Bronchial epithelial cell (primary cell): ENCODE results near the gene RGS10. TPM values are rescaled to one million over a fixed set of nuclear protein-coding genes. Genes with fewer than 3 reads are reported as not detected.

Experiments used
- DNase-seq: peaks from one replicate; pipeline ENCODE4 v3.0.0-alpha.2; 2010; ENCODE audit warnings: low read depth
- FAIRE-seq: peaks from 2 replicates; lab custom pipeline; 2011; peaks lifted over from hg19 to GRCh38; lab: Jason Lieb, UNC
- H3K27me3 ChIP-seq: 2 replicates; pipeline ENCODE4 v1.5.1; 2011; ENCODE audit warnings: low read length; ENCODE audit not compliant: control insufficient read depth, insufficient read depth
- H3K36me3 ChIP-seq: 2 replicates; pipeline ENCODE4 v1.5.1; 2011; ENCODE audit warnings: low read length; ENCODE audit not compliant: control insufficient read depth, insufficient read depth
- H3K4me3 ChIP-seq: 2 replicates; pipeline ENCODE4 v1.5.1; 2011; ENCODE audit warnings: mild to moderate bottlenecking, low read depth, low read length, control low read depth
- total RNA-seq: library from RNA; depleted of rRNA; stranded (reverse); fragments of >200 nt; gene quantifications from 2 replicates; pipeline ENCODE4 v1.2.1, GENCODE V29; 2014
- TF ChIP-seq, protein P1 (sequence below): IDR thresholded peaks from 2 replicates; pipeline ENCODE4 v1.5.1; 2011; ENCODE audit warnings: mild to moderate bottlenecking, moderate library complexity, low read length, control low read depth, inconsistent platforms; ENCODE audit not compliant: insufficient read depth, severe bottlenecking

RGS10 gene
- total RNA-seq, 1 donor from 2014 or later: 35.5 TPM

DNA sequence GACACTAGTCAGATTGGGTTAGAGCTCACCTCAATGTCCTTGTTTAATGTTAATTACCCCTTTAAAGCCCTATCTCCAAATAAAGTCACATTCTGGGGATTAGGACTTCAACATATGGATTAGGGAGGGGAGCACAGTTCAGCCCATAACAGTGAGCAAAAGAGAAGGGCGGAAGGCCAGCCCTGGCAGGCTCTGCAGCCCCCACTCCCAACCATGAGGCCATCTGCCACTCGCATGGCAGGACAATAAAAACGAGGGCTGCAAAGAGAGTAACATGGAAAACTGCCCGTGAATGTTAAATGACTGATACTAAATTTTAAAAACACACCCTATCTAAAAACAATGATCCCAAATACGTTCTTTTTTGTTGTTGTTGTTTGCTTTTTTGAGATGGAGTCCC, 38.7 kb downstream of the RGS10 start:
- no peak for FAIRE-seq
- no peak for DNase-seq
- Histone ChIP-seq H3K36me3 (peaks cover 2% of the 10 kb centered on the region), H3K4me3 (no peak overlapping the region), H3K27me3 (no peaks in the 10 kb centered on the region)
- TF ChIP-seq, protein P1, sequence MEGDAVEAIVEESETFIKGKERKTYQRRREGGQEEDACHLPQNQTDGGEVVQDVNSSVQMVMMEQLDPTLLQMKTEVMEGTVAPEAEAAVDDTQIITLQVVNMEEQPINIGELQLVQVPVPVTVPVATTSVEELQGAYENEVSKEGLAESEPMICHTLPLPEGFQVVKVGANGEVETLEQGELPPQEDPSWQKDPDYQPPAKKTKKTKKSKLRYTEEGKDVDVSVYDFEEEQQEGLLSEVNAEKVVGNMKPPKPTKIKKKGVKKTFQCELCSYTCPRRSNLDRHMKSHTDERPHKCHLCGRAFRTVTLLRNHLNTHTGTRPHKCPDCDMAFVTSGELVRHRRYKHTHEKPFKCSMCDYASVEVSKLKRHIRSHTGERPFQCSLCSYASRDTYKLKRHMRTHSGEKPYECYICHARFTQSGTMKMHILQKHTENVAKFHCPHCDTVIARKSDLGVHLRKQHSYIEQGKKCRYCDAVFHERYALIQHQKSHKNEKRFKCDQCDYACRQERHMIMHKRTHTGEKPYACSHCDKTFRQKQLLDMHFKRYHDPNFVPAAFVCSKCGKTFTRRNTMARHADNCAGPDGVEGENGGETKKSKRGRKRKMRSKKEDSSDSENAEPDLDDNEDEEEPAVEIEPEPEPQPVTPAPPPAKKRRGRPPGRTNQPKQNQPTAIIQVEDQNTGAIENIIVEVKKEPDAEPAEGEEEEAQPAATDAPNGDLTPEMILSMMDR: no peak

GRCh38 chr10:119502618-119503155, 39.8 kb downstream of the RGS10 start:
- no peak overlapping the region for H3K4me3 ChIP-seq
- DNase-seq (no peak), FAIRE-seq (no peak)
- H3K27me3 ChIP-seq: no peaks in the 10 kb centered on the region
- peaks cover 2% of the 10 kb centered on the region for H3K36me3 ChIP-seq
- TF ChIP-seq, protein P1: no peak

GRCh38 chr10:119502209-119502608, 40.3 kb downstream of the RGS10 start:
- TF ChIP-seq, protein P1: no peak
- Histone ChIP-seq H3K27me3 (no peaks in the 10 kb centered on the region), H3K4me3 (no peak overlapping the region), H3K36me3 (peaks cover 2% of the 10 kb centered on the region)
- FAIRE-seq (no peak), DNase-seq (no peak)

DNA sequence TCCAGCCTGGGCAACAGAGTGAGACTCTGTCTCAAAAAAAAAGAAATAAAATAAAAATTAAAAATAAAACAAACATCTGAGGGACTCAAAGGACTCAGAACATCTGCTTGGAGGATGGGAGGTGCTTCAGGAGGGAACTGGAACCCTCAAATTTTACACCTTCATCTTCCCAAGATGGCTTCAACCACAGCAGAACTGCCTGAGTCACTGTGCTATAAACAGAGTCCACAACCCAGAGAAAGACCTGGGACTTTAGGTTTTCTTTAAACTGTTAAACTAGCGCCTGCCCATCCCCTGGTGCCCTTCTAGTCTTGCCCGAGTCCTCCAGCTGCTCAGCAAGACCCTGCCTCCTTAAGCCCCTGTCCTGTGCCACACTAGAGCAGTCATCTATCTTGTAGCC, 40.8 kb downstream of the RGS10 start:
- FAIRE-seq (no peak), DNase-seq (no peak)
- Histone ChIP-seq H3K36me3 (peaks cover 2% of the 10 kb centered on the region), H3K27me3 (no peaks in the 10 kb centered on the region), H3K4me3 (no peak overlapping the region)
- TF ChIP-seq, protein P1: no peak

GRCh38 chr10:119500821-119501220, 41.7 kb downstream of the RGS10 start:
- TF ChIP-seq, protein P1: no peak
- FAIRE-seq (no peak), DNase-seq (no peak)
- Histone ChIP-seq H3K4me3 (no peak overlapping the region), H3K27me3 (no peaks in the 10 kb centered on the region), H3K36me3 (peaks cover 2% of the 10 kb centered on the region)

DNA sequence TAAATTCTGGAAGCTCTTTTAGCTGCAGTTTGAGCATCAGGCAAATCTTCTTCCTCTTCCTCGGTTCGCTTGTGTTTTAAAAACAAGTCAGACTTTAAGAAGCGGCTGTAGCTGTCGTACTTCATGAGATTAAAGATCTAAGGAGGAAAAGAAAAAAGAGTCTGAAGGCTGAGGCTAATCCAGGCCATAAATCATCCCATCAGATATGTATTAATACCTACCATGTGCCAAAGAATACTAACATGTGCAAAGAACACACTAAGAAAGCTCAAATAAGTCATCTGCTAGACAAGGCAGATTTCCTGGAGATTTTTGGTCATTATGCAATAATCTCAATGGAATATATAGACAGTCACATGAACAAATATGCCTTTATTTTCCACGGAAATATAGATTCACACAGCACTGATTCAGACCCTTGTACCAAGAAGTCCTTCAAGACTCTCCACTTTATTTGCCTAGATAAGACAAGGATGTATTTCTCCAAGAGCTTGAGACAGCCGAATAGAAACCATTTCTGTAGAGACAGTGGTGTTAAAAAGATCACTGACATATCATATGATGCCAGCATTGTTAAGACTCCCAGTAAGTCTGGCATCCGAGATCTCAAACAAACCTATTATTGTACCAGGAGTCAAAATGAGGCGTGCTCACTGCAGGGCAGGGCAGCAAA, 42.3 kb downstream of the RGS10 start:
- DNase-seq (no peak), FAIRE-seq (no peak)
- TF ChIP-seq, protein P1: no peak
- Histone ChIP-seq H3K27me3 (no peaks in the 10 kb centered on the region), H3K4me3 (no peak overlapping the region), H3K36me3 (peaks cover under 1% of the 10 kb centered on the region)
